ENCODE measurements around the gene C16orf87. TPM values are rescaled to one million over a fixed set of nuclear protein-coding genes. Genes with fewer than 3 reads are reported as not detected.
A peak's percentile ranks its signal among the peaks of the same experiment; 100 is the strongest.
"Not testable (repeated sequence)": the region's sequence is repeated elsewhere in the genome, so short reads cannot be mapped to it uniquely, and the experiment has no call there.

The C16orf87 gene
- total RNA-seq, 1 experiment from 2014 or later: 22.5 TPM

GRCh38 chr16:46871597-46871996 is 40.6 kb upstream of the C16orf87 start:
- Mint-ChIP-seq H3K27ac (no peak overlapping the region), H3K9me3 (peaks cover 16% of the 10 kb centered on the region), H3K36me3 (peaks cover 6% of the 10 kb centered on the region), H3K27me3 (ENCODE audit: low read depth) (no peaks in the 10 kb centered on the region), H3K4me3 (no peak overlapping the region), H3K4me1 (peaks cover 22% of the 10 kb centered on the region)
- POLR2A ChIA-PET: no interaction called here
- TF ChIP-seq, protein P1, sequence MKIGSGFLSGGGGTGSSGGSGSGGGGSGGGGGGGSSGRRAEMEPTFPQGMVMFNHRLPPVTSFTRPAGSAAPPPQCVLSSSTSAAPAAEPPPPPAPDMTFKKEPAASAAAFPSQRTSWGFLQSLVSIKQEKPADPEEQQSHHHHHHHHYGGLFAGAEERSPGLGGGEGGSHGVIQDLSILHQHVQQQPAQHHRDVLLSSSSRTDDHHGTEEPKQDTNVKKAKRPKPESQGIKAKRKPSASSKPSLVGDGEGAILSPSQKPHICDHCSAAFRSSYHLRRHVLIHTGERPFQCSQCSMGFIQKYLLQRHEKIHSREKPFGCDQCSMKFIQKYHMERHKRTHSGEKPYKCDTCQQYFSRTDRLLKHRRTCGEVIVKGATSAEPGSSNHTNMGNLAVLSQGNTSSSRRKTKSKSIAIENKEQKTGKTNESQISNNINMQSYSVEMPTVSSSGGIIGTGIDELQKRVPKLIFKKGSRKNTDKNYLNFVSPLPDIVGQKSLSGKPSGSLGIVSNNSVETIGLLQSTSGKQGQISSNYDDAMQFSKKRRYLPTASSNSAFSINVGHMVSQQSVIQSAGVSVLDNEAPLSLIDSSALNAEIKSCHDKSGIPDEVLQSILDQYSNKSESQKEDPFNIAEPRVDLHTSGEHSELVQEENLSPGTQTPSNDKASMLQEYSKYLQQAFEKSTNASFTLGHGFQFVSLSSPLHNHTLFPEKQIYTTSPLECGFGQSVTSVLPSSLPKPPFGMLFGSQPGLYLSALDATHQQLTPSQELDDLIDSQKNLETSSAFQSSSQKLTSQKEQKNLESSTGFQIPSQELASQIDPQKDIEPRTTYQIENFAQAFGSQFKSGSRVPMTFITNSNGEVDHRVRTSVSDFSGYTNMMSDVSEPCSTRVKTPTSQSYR (CRISPR knock-in tag; IDR thresholded peaks at IDR 0.05): no peak
- TF ChIP-seq, protein P2, sequence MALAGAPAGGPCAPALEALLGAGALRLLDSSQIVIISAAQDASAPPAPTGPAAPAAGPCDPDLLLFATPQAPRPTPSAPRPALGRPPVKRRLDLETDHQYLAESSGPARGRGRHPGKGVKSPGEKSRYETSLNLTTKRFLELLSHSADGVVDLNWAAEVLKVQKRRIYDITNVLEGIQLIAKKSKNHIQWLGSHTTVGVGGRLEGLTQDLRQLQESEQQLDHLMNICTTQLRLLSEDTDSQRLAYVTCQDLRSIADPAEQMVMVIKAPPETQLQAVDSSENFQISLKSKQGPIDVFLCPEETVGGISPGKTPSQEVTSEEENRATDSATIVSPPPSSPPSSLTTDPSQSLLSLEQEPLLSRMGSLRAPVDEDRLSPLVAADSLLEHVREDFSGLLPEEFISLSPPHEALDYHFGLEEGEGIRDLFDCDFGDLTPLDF (CRISPR knock-in tag; IDR thresholded peaks at IDR 0.05): no peak
- TF ChIP-seq TCF7 (CRISPR knock-in tag; IDR thresholded peaks at IDR 0.05; ENCODE audit: low read depth) (no peak), PRRX2 (CRISPR knock-in tag; IDR thresholded peaks at IDR 0.05) (no peak), GABPB1 (CRISPR knock-in tag; IDR thresholded peaks at IDR 0.05) (no peak), GTF2I (CRISPR knock-in tag; conservative IDR thresholded peaks at IDR 0.05) (no peak)
- TF ChIP-seq, protein P3, sequence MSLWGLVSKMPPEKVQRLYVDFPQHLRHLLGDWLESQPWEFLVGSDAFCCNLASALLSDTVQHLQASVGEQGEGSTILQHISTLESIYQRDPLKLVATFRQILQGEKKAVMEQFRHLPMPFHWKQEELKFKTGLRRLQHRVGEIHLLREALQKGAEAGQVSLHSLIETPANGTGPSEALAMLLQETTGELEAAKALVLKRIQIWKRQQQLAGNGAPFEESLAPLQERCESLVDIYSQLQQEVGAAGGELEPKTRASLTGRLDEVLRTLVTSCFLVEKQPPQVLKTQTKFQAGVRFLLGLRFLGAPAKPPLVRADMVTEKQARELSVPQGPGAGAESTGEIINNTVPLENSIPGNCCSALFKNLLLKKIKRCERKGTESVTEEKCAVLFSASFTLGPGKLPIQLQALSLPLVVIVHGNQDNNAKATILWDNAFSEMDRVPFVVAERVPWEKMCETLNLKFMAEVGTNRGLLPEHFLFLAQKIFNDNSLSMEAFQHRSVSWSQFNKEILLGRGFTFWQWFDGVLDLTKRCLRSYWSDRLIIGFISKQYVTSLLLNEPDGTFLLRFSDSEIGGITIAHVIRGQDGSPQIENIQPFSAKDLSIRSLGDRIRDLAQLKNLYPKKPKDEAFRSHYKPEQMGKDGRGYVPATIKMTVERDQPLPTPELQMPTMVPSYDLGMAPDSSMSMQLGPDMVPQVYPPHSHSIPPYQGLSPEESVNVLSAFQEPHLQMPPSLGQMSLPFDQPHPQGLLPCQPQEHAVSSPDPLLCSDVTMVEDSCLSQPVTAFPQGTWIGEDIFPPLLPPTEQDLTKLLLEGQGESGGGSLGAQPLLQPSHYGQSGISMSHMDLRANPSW (CRISPR knock-in tag; conservative IDR thresholded peaks at IDR 0.05; ENCODE audit: low read depth): no peak
- CTCF ChIA-PET: interaction anchor here (1.4 kb wide), 1 partner anchor 18 kb away, joined by 9 read pairs; no protein-coding TSS in a partner anchor
- DNase-seq (ENCODE audit: low spot score): no peak
- no peak for ATAC-seq

DNA sequence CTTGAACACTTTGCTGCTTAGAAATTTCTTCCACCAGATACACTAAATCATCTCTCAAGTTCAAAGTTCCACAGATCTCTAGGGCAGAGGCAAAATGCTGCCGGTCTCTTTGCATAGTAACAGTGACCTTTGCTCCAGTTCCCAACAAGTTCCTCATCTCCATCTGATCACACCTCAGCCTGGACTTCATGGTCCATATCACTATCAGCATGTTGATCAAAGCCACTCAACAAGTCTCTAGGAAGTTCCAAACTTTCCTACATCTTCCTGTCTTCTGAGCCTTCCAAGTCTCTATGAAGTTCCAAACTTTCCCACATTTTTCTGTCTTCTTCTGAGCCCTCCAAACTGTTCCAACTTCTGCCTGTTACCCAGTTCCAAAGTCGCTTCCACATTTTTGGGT is 37.9 kb upstream of the C16orf87 start:
- POLR2A ChIA-PET; H3K4me3 Mint-ChIP-seq; H3K36me3 Mint-ChIP-seq; H3K27ac Mint-ChIP-seq; CTCF ChIA-PET; H3K27me3 Mint-ChIP-seq (ENCODE audit: low read depth); ATAC-seq; DNase-seq (ENCODE audit: low spot score): not testable (repeated sequence)
- TF ChIP-seq GABPB1 (CRISPR knock-in tag; IDR thresholded peaks at IDR 0.05): 0 out of 2 replicates have a peak, but pooled peaks have one; percentile 15
- peaks cover 25% of the 10 kb centered on the region for H3K4me1 Mint-ChIP-seq
- peaks cover 16% of the 10 kb centered on the region for H3K9me3 Mint-ChIP-seq

GRCh38 chr16:46867486-46867885 is 36.5 kb upstream of the C16orf87 start:
- DNase-seq (ENCODE audit: low spot score); POLR2A ChIA-PET; ATAC-seq; CTCF ChIA-PET; H3K36me3 Mint-ChIP-seq; H3K27me3 Mint-ChIP-seq (ENCODE audit: low read depth); H3K4me3 Mint-ChIP-seq; H3K27ac Mint-ChIP-seq: not testable (repeated sequence)
- Mint-ChIP-seq H3K4me1 (peaks cover 36% of the 10 kb centered on the region), H3K9me3 (peaks cover 19% of the 10 kb centered on the region)

DNA sequence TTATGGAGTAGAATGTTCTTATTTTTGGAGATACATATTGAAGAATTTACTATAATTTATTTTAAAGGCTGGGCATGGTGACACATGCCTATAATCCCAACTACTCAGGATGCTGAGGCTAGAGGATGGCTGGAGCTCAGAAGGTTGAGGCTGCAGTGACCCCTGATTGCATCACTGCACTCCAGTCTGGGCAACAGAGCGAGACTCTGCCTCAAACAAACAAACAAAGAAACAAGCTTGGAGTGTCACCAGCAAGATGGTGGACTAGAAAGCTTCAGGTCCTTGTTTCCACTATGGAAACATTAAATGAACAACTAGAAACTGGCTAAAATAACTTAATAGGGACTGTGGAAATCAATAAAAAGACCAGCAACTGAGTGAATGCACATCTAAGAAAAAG is 35.3 kb upstream of the C16orf87 start:
- peaks cover 23% of the 10 kb centered on the region for H3K9me3 Mint-ChIP-seq
- ChIA-PET CTCF (interaction anchor here (1.3 to 4.0 kb wide), 2 partner anchors 9 to 13 kb away, joined by 3 to 26 read pairs; no protein-coding TSS in a partner anchor), POLR2A (no interaction called here)
- no peak overlapping the region for H3K27ac Mint-ChIP-seq
- ATAC-seq: no peak
- TF ChIP-seq PRDM15 (CRISPR knock-in tag; IDR thresholded peaks at IDR 0.05) (no peak), GABPB1 (CRISPR knock-in tag; IDR thresholded peaks at IDR 0.05) (peak; percentile 96)
- peaks cover 8% of the 10 kb centered on the region for H3K36me3 Mint-ChIP-seq
- peaks cover 25% of the 10 kb centered on the region for H3K4me1 Mint-ChIP-seq
- H3K4me3 Mint-ChIP-seq: no peak overlapping the region
- H3K27me3 Mint-ChIP-seq (ENCODE audit: low read depth): no peaks in the 10 kb centered on the region
- no peak for DNase-seq (ENCODE audit: low spot score)
